ENCODE data around the gene YEATS2. TPM values are rescaled to one million over a fixed set of nuclear protein-coding genes. Genes with fewer than 3 reads are reported as not detected.

Gene YEATS2
- total and polyA plus RNA-seq, 2 donors (not counting 3 experiments of a cell fraction or from before 2014, with no cell fraction given): 30.2 to 59.9 TPM

DNA sequence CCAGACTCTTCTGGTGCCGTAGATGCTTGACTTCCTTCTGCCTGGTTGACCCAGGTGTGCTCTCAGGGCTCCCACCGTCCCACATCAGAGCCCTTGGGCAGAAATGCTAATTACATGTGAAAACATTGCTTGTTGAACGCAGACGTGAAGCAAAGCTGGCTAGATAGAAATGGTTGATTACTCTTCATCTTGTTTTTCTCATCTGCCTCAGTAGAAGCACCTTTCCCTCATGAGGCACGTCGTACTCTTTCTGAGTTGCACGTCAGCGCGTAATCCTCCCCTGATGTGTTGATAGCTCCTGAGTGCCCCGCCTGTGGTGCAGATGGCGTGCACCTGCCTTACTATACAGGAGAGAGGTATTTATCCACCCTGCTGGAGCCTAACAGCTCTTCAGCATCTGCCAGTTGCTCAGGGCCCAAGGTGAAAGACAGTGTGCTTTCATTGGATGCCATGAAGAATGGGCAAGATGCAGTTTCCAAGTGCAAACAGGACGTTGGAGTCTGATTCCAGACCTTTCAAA is 109.7 kb downstream of the YEATS2 start:
- dilution Hi-C loops (cut with MboI; ENCODE audit: extremely low pct_ligation_motif_present, low sequenced_read_pairs): no loop called here
- ChIA-PET POLR2A (no interaction called here), CTCF (no interaction called here)
- H3K79me2 ChIP-seq (ENCODE audit: control insufficient read depth, insufficient read depth, low read length): no peaks in the 10 kb centered on the region
- H3K4me1 ChIP-seq (ENCODE audit: control insufficient read depth, extremely low read depth, insufficient read depth, low read length): no peaks in the 10 kb centered on the region
- H3K4me2 ChIP-seq (ENCODE audit: insufficient read depth, low read length): no peak overlapping the region
- H3K27ac ChIP-seq (ENCODE audit: insufficient read depth, low read depth, low read length): no peak overlapping the region
- H3K9me3 ChIP-seq (replicated peaks; ENCODE audit: control insufficient read depth, insufficient read depth, low read length): no peaks in the 10 kb centered on the region
- BruUV-seq (replicated peaks): no TSS peak
- DNase-seq (ENCODE audit: low read depth, low spot score) (no peak), FAIRE-seq (no peak)
- H3K27me3 ChIP-seq (ENCODE audit: control insufficient read depth in 2 of 2, insufficient read depth in 2 of 2, low read length in 2 of 2): no peaks in the 10 kb centered on the region
- no peak overlapping the region for H3K4me3 ChIP-seq (replicated peaks in 1 of 3; ENCODE audit: insufficient read depth in 1 of 3, low read depth in 1 of 3, low read length in 3 of 3)
- H2AFZ ChIP-seq (ENCODE audit: low read depth, low read length): no peak overlapping the region
- no peak for TF ChIP-seq POLR2AphosphoS5 (IDR thresholded peaks at IDR 0.05; ENCODE audit: insufficient read depth, low read depth, low read length)
- no peak for TF ChIP-seq MYC (IDR thresholded peaks at IDR 0.05; ENCODE audit: low read depth, low read length)
- no peak for TF ChIP-seq FOS (IDR thresholded peaks at IDR 0.05; ENCODE audit: borderline replicate concordance, insufficient read depth, low read length)
- TF ChIP-seq, protein P1, sequence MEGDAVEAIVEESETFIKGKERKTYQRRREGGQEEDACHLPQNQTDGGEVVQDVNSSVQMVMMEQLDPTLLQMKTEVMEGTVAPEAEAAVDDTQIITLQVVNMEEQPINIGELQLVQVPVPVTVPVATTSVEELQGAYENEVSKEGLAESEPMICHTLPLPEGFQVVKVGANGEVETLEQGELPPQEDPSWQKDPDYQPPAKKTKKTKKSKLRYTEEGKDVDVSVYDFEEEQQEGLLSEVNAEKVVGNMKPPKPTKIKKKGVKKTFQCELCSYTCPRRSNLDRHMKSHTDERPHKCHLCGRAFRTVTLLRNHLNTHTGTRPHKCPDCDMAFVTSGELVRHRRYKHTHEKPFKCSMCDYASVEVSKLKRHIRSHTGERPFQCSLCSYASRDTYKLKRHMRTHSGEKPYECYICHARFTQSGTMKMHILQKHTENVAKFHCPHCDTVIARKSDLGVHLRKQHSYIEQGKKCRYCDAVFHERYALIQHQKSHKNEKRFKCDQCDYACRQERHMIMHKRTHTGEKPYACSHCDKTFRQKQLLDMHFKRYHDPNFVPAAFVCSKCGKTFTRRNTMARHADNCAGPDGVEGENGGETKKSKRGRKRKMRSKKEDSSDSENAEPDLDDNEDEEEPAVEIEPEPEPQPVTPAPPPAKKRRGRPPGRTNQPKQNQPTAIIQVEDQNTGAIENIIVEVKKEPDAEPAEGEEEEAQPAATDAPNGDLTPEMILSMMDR (IDR thresholded peaks at IDR 0.05; ENCODE audit: extremely low read depth in 1 of 2, insufficient read depth in 1 of 2, low read depth in 1 of 2, low read length in 2 of 2): no peak
- TF ChIP-seq EZH2 (IDR thresholded peaks at IDR 0.05; ENCODE audit: borderline replicate concordance, low read depth, low read length, severe bottlenecking): no peak
- TF ChIP-seq POLR2A (IDR thresholded peaks at IDR 0.05; ENCODE audit: low read depth, low read length): no peak
- no peak for TF ChIP-seq GATA2 (IDR thresholded peaks at IDR 0.05; ENCODE audit: insufficient read depth, insufficient read length, low read depth, low read length)
- TF ChIP-seq, protein P2, sequence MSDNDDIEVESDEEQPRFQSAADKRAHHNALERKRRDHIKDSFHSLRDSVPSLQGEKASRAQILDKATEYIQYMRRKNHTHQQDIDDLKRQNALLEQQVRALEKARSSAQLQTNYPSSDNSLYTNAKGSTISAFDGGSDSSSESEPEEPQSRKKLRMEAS (IDR thresholded peaks at IDR 0.05; ENCODE audit: insufficient read depth, insufficient read length): no peak
- TF ChIP-seq JUN (IDR thresholded peaks at IDR 0.05; ENCODE audit: borderline replicate concordance, insufficient read depth, insufficient read length, low read depth): no peak
- no peak overlapping the region for H3K9ac ChIP-seq (replicated peaks; ENCODE audit: extremely low read depth, insufficient read depth, low read length)
- intact Hi-C loops (cut with micrococcal nuclease): no loop called here
- H4K20me1 ChIP-seq (replicated peaks; ENCODE audit: control insufficient read depth, extremely low read depth, insufficient read depth, low read length): no peaks in the 10 kb centered on the region
- H3K9me1 ChIP-seq (replicated peaks; ENCODE audit: control insufficient read depth, extremely low read depth, insufficient read depth, low read length): no peaks in the 10 kb centered on the region
- H3K36me3 ChIP-seq (ENCODE audit: control insufficient read depth in 2 of 2, extremely low read depth in 1 of 2, insufficient read depth in 2 of 2, low read length in 2 of 2): peaks cover 35 to 60% of the 10 kb centered on the region in 2 experiments
